Measurements from ENCODE around the gene OSBPL8. TPM values are rescaled to one million over a fixed set of nuclear protein-coding genes. Genes with fewer than 3 reads are reported as not detected.
A peak's percentile ranks its signal among the peaks of the same experiment; 100 is the strongest.

Gene OSBPL8
- total RNA-seq, 1 experiment from 2014 or later, result 81.7 TPM

DNA sequence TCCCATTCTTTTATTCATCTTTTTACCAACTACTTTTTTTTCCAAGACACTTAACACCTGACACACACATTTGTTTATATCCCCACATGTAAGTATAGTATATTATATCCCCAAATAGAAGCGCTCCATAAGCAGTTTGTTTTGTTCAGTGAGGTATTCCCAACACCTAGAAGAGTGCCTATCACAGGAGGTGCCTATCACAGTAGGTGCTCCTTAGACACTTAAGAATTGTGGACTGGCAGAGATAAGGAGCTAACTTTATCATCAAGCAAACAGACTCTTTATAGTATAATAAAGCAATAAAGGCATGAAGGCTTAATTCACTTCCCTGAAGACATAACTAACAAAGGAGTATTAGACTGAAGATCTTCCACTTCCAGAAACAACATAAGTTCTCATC is 29.1 kb downstream of the OSBPL8 start:
- POLR2A ChIA-PET, result no interaction called here

More for the DNA sequence above, 29.1 kb downstream of the OSBPL8 start:
- H3K9me3 Mint-ChIP-seq, result peaks cover 16% of the 10 kb centered on the region
- CTCF ChIA-PET, result no interaction called here
- no peak overlapping the region for H3K4me3 Mint-ChIP-seq
- H3K36me3 Mint-ChIP-seq, result peaks cover 18% of the 10 kb centered on the region
- H3K27me3 Mint-ChIP-seq (ENCODE audit: low read depth), result no peaks in the 10 kb centered on the region
- peaks cover 40% of the 10 kb centered on the region for H3K4me1 Mint-ChIP-seq
- H3K27ac Mint-ChIP-seq, result peak overlapping the region; percentile 18; the same call in 1 of the 2 replicates
- TF ChIP-seq ZNF425 (CRISPR knock-in tag; conservative IDR thresholded peaks at IDR 0.05), result no peak
- TF ChIP-seq GTF2I (CRISPR knock-in tag; conservative IDR thresholded peaks at IDR 0.05), result no peak
- TF ChIP-seq, protein P1, sequence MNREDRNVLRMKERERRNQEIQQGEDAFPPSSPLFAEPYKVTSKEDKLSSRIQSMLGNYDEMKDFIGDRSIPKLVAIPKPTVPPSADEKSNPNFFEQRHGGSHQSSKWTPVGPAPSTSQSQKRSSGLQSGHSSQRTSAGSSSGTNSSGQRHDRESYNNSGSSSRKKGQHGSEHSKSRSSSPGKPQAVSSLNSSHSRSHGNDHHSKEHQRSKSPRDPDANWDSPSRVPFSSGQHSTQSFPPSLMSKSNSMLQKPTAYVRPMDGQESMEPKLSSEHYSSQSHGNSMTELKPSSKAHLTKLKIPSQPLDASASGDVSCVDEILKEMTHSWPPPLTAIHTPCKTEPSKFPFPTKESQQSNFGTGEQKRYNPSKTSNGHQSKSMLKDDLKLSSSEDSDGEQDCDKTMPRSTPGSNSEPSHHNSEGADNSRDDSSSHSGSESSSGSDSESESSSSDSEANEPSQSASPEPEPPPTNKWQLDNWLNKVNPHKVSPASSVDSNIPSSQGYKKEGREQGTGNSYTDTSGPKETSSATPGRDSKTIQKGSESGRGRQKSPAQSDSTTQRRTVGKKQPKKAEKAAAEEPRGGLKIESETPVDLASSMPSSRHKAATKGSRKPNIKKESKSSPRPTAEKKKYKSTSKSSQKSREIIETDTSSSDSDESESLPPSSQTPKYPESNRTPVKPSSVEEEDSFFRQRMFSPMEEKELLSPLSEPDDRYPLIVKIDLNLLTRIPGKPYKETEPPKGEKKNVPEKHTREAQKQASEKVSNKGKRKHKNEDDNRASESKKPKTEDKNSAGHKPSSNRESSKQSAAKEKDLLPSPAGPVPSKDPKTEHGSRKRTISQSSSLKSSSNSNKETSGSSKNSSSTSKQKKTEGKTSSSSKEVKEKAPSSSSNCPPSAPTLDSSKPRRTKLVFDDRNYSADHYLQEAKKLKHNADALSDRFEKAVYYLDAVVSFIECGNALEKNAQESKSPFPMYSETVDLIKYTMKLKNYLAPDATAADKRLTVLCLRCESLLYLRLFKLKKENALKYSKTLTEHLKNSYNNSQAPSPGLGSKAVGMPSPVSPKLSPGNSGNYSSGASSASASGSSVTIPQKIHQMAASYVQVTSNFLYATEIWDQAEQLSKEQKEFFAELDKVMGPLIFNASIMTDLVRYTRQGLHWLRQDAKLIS (CRISPR knock-in tag; IDR thresholded peaks at IDR 0.05; ENCODE audit: borderline replicate concordance), result no peak
- no peak for TF ChIP-seq HMGA2 (CRISPR knock-in tag; IDR thresholded peaks at IDR 0.05)
- TF ChIP-seq CREM (CRISPR knock-in tag; IDR thresholded peaks at IDR 0.05), result no peak
- TF ChIP-seq NR1H2 (CRISPR knock-in tag; IDR thresholded peaks at IDR 0.05), result no peak
- no peak for TF ChIP-seq NFATC4 (CRISPR knock-in tag; IDR thresholded peaks at IDR 0.05)
- TF ChIP-seq, protein P2, sequence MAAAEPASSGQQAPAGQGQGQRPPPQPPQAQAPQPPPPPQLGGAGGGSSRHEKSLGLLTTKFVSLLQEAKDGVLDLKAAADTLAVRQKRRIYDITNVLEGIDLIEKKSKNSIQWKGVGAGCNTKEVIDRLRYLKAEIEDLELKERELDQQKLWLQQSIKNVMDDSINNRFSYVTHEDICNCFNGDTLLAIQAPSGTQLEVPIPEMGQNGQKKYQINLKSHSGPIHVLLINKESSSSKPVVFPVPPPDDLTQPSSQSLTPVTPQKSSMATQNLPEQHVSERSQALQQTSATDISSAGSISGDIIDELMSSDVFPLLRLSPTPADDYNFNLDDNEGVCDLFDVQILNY (CRISPR knock-in tag; IDR thresholded peaks at IDR 0.05), result no peak
- no peak for TF ChIP-seq CDX4 (CRISPR knock-in tag; IDR thresholded peaks at IDR 0.05; ENCODE audit: borderline replicate concordance)
- TF ChIP-seq, protein P3, sequence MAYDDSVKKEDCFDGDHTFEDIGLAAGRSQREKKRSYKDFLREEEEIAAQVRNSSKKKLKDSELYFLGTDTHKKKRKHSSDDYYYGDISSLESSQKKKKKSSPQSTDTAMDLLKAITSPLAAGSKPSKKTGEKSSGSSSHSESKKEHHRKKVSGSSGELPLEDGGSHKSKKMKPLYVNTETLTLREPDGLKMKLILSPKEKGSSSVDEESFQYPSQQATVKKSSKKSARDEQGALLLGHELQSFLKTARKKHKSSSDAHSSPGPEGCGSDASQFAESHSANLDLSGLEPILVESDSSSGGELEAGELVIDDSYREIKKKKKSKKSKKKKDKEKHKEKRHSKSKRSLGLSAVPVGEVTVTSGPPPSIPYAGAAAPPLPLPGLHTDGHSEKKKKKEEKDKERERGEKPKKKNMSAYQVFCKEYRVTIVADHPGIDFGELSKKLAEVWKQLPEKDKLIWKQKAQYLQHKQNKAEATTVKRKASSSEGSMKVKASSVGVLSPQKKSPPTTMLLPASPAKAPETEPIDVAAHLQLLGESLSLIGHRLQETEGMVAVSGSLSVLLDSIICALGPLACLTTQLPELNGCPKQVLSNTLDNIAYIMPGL (CRISPR knock-in tag; IDR thresholded peaks at IDR 0.05), result no peak
- no peak for TF ChIP-seq ATF6 (CRISPR knock-in tag; IDR thresholded peaks at IDR 0.05)
- TF ChIP-seq SMAD3 (CRISPR knock-in tag; IDR thresholded peaks at IDR 0.05; ENCODE audit: borderline replicate concordance), result no peak
- TF ChIP-seq, protein P4, sequence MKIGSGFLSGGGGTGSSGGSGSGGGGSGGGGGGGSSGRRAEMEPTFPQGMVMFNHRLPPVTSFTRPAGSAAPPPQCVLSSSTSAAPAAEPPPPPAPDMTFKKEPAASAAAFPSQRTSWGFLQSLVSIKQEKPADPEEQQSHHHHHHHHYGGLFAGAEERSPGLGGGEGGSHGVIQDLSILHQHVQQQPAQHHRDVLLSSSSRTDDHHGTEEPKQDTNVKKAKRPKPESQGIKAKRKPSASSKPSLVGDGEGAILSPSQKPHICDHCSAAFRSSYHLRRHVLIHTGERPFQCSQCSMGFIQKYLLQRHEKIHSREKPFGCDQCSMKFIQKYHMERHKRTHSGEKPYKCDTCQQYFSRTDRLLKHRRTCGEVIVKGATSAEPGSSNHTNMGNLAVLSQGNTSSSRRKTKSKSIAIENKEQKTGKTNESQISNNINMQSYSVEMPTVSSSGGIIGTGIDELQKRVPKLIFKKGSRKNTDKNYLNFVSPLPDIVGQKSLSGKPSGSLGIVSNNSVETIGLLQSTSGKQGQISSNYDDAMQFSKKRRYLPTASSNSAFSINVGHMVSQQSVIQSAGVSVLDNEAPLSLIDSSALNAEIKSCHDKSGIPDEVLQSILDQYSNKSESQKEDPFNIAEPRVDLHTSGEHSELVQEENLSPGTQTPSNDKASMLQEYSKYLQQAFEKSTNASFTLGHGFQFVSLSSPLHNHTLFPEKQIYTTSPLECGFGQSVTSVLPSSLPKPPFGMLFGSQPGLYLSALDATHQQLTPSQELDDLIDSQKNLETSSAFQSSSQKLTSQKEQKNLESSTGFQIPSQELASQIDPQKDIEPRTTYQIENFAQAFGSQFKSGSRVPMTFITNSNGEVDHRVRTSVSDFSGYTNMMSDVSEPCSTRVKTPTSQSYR (CRISPR knock-in tag; IDR thresholded peaks at IDR 0.05), result no peak
- DNase-seq (ENCODE audit: low spot score) (no peak), ATAC-seq (no peak)

All from WTC11 (cell line).